OCI-LY7 (cell line): Measurements from ENCODE around the gene LRP10. TPM values are rescaled to one million over a fixed set of nuclear protein-coding genes. Genes with fewer than 3 reads are reported as not detected.
A peak's percentile ranks its signal among the peaks of the same experiment; 100 is the strongest.

ENCODE experiments used
- BruUV-seq: library from RNA; stranded (reverse); fragments of 400-500 nt; replicated peaks from 2 replicates; lab custom pipeline; 2021; lab: Mats Ljungman, UMichigan
- CTCF ChIA-PET: fragments of 300-600 bp; sonication (Branson Sonifier 250); formaldehyde crosslinking; loops from one replicate; lab custom pipeline; 2022; ENCODE audit warnings: antibody characterized with exemption; ENCODE audit not compliant: unreplicated experiment; lab: Charles Lee
- POLR2A ChIA-PET: fragments of 300-600 bp; sonication (Branson Sonifier 250); formaldehyde crosslinking; loops from one replicate; lab custom pipeline; 2022; ENCODE audit warnings: antibody characterized with exemption; lab: Charles Lee
- DNase-seq: peaks from one replicate; pipeline ENCODE4 v3.0.0-alpha.2; 2015; ENCODE audit warnings: low spot score
- H2AFZ ChIP-seq: fragments of 200-600 bp; sonication (generic), shearing (Covaris generic); 2 replicates; pipeline ENCODE4 v1.6.1; 2014; ENCODE audit warnings: mild to moderate bottlenecking, antibody characterized with exemption, low read length, moderate library complexity
- H3K27ac ChIP-seq: fragments of 200-600 bp; sonication (generic); 2 replicates; pipeline ENCODE4 v1.5.1; 2014; ENCODE audit warnings: mixed run types, low read depth, mild to moderate bottlenecking, moderate library complexity, low read length, inconsistent platforms; ENCODE audit not compliant: poor library complexity, severe bottlenecking
- H3K36me3 ChIP-seq: fragments of 200-600 bp; sonication (generic); 2 replicates; pipeline ENCODE4 v1.6.1; 2014; ENCODE audit warnings: mild to moderate bottlenecking, antibody characterized with exemption, low read length, moderate library complexity, mixed read lengths; ENCODE audit not compliant: insufficient read depth
- H3K4me1 ChIP-seq: fragments of 200-600 bp; sonication (generic); 2 replicates; pipeline ENCODE4 v1.5.1; 2014; ENCODE audit warnings: mild to moderate bottlenecking, low read length; ENCODE audit not compliant: insufficient read depth, poor library complexity, severe bottlenecking
- H3K4me2 ChIP-seq: fragments of 200-600 bp; sonication (generic); 2 replicates; pipeline ENCODE4 v1.6.1; 2014; ENCODE audit warnings: mild to moderate bottlenecking, low read length
- H3K4me3 ChIP-seq: fragments of 200-600 bp; sonication (generic); 2 replicates; pipeline ENCODE4 v1.5.1; 2014; ENCODE audit warnings: mild to moderate bottlenecking, low read depth, low read length; ENCODE audit not compliant: poor library complexity, severe bottlenecking
- H3K79me2 ChIP-seq: fragments of 200-600 bp; sonication (generic); 2 replicates; pipeline ENCODE4 v1.6.1; 2016; ENCODE audit warnings: low read depth, mild to moderate bottlenecking, low read length, moderate library complexity, mixed read lengths; ENCODE audit not compliant: insufficient read depth
- H3K9me2 ChIP-seq: fragments of 200-600 bp; sonication (generic); 2 replicates; pipeline ENCODE4 v1.6.1; 2016; ENCODE audit warnings: mild to moderate bottlenecking, low read length, mixed read lengths; ENCODE audit not compliant: insufficient read depth
- H3K9me3 ChIP-seq: fragments of 200-600 bp; sonication (generic); 2 replicates; pipeline ENCODE4 v1.6.1; 2014; ENCODE audit warnings: mild to moderate bottlenecking, mixed run types, low read length, mixed read lengths
- H4K20me1 ChIP-seq: fragments of 200-600 bp; sonication (generic); 2 replicates; pipeline ENCODE4 v1.6.1; 2014; ENCODE audit warnings: mild to moderate bottlenecking, antibody characterized with exemption, low read length, moderate library complexity, mixed read lengths; ENCODE audit not compliant: insufficient read depth
- EZH2phosphoT487 ChIP-seq: fragments of 200-600 bp; sonication (generic); IDR thresholded peaks from 2 replicates; pipeline ENCODE4 v1.6.1; 2018; ENCODE audit warnings: low read depth, borderline replicate concordance, mild to moderate bottlenecking, mixed run types, antibody characterized with exemption, low read length, moderate library complexity, mixed read lengths
- intact Hi-C: fragments of 100-400 bp; cut with micrococcal nuclease; formaldehyde crosslinking; loops from one replicate; pipeline ENCODE4 v1.10.0; 2022; ENCODE audit not compliant: unreplicated experiment
- total RNA-seq, 2 experiments: library from RNA; depleted of rRNA in 1 of 2; stranded (reverse); fragments of >200 nt in 1 of 2; shearing (Covaris generic) in 1 of 2; gene quantifications; 2 replicates each; pipeline ENCODE4 v1.2.3, GENCODE V29; 2014 to 2022
- TF ChIP-seq, protein P1 (sequence below): fragments of 200-600 bp; sonication (generic); conservative IDR thresholded peaks from 2 replicates; pipeline ENCODE4 v1.5.1; 2014; ENCODE audit warnings: mild to moderate bottlenecking, antibody characterized with exemption, low read length, moderate library complexity, mixed read lengths

The LRP10 gene
- total RNA-seq, 2 experiments from 2014 or later = 25.5 to 55.1 TPM

DNA sequence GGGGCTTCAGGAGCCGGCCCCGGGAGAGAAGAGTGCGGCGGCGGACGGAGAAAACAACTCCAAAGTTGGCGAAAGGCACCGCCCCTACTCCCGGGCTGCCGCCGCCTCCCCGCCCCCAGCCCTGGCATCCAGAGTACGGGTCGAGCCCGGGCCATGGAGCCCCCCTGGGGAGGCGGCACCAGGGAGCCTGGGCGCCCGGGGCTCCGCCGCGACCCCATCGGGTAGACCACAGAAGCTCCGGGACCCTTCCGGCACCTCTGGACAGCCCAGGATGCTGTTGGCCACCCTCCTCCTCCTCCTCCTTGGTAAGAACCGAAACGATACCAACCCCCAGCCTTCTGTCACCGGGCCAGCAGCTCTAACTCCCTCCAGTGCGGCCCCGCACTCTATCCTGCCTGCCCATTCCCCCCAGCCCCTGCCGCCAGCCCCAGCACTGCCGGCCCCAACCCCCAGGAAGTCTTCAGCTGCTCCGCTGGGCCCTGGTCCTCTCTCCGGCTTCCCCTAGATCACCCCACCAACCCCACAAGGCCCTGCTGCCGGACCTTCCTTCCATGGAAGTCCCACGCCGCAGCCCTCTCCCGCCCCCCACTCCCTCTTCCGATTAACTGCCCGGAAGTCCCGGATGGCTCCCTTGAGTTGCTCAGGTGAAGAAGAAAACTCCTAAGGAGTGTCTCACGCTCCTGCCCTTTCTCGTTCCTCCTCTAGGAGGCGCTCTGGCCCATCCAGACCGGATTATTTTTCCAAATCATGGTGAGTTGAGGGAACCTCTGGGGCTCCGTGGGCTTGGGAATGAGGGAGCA is 693 bp downstream of the LRP10 start:
- Histone ChIP-seq H2AFZ (peak overlapping the region; percentile 11; the same call in 1 of the 2 replicates), H3K4me3 (peak overlapping the region; percentile 86), H3K79me2 (peaks cover 19% of the 10 kb centered on the region), H3K9me2 (no peaks in the 10 kb centered on the region), H3K27ac (peak overlapping the region; percentile 93), H4K20me1 (no peaks in the 10 kb centered on the region), H3K9me3 (no peaks in the 10 kb centered on the region), H3K4me2 (peak overlapping the region; percentile 96), H3K4me1 (peaks cover 31% of the 10 kb centered on the region), H3K36me3 (peaks cover 42% of the 10 kb centered on the region)
- no peak for TF ChIP-seq EZH2phosphoT487
- TF ChIP-seq, protein P1, sequence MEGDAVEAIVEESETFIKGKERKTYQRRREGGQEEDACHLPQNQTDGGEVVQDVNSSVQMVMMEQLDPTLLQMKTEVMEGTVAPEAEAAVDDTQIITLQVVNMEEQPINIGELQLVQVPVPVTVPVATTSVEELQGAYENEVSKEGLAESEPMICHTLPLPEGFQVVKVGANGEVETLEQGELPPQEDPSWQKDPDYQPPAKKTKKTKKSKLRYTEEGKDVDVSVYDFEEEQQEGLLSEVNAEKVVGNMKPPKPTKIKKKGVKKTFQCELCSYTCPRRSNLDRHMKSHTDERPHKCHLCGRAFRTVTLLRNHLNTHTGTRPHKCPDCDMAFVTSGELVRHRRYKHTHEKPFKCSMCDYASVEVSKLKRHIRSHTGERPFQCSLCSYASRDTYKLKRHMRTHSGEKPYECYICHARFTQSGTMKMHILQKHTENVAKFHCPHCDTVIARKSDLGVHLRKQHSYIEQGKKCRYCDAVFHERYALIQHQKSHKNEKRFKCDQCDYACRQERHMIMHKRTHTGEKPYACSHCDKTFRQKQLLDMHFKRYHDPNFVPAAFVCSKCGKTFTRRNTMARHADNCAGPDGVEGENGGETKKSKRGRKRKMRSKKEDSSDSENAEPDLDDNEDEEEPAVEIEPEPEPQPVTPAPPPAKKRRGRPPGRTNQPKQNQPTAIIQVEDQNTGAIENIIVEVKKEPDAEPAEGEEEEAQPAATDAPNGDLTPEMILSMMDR = peak; percentile 98
- intact Hi-C loops = loop anchor here (1.0 to 5.0 kb wide), 5 partner anchors 28 to 480 kb away; partner anchors contain the start of gene RBM23
- ChIA-PET CTCF (interaction anchor here (0.6 to 2.9 kb wide), 6 partner anchors 12 to 195 kb away, joined by 3 to 11 read pairs (median 5); no protein-coding TSS in a partner anchor), POLR2A (interaction anchor here (0.6 to 5.5 kb wide), 17 partner anchors 11 to 137 kb away, joined by 3 to 65 read pairs (median 4); partner anchors contain the start of genes OXA1L, RBM23 and REM2)
- no TSS peak for BruUV-seq
- peak; percentile 80 for DNase-seq

- POLR2A ChIA-PET = interaction anchor here (0.5 to 5.5 kb wide), 15 partner anchors 10 to 439 kb away, joined by 3 to 65 read pairs (median 4); partner anchors contain the start of genes OXA1L and REM2
- H4K20me1 ChIP-seq = no peaks in the 10 kb centered on the region
- no peaks in the 10 kb centered on the region for H3K9me2 ChIP-seq
- peaks cover 31% of the 10 kb centered on the region for H3K4me1 ChIP-seq
- peaks cover 19% of the 10 kb centered on the region for H3K79me2 ChIP-seq
- intact Hi-C loops = loop anchor here (1.0 to 5.0 kb wide), 5 partner anchors 27 to 481 kb away; partner anchors contain the start of gene RBM23
- no peaks in the 10 kb centered on the region for H3K9me3 ChIP-seq
- BruUV-seq = TSS peak; percentile 47
- H2AFZ ChIP-seq = no peak overlapping the region
- H3K27ac ChIP-seq = peak overlapping the region; percentile 93
- peaks cover 50% of the 10 kb centered on the region for H3K36me3 ChIP-seq
- no peak for DNase-seq
- no peak for TF ChIP-seq EZH2phosphoT487
- TF ChIP-seq, protein P1 = peak; percentile 63; the same call in 1 of the 2 replicates
- H3K4me3 ChIP-seq = peak overlapping the region; percentile 86
- H3K4me2 ChIP-seq = peak overlapping the region; percentile 96
- CTCF ChIA-PET = interaction anchor here (0.6 to 2.9 kb wide), 6 partner anchors 13 to 284 kb away, joined by 3 to 11 read pairs (median 4); no protein-coding TSS in a partner anchor
These were observed 1.4 kb downstream of the LRP10 start for GRCh38 chr14:22872833-22873520.
